HepG2 (cell line): ENCODE results near the gene CES1. TPM values are rescaled to one million over a fixed set of nuclear protein-coding genes. Genes with fewer than 3 reads are reported as not detected.
"Not testable (repeated sequence)": the region's sequence is repeated elsewhere in the genome, so short reads cannot be mapped to it uniquely, and the experiment has no call there.

Experiments
- ATAC-seq: fragments of 200-7000 bp; cut with Tn5 transposase; 3 replicates; pipeline ENCODE4 v1.9.1; 2020; ENCODE audit warnings: mild to moderate bottlenecking, moderate library complexity
- BruUV-seq: library from RNA; stranded (reverse); fragments of 400-500 nt; replicated peaks from 2 replicates; lab custom pipeline; 2021; lab: Mats Ljungman, UMichigan
- CTCF ChIA-PET: fragments of 300-600 bp; formaldehyde crosslinking; extraction: SDS; loops from one replicate; lab custom pipeline; 2021; ENCODE audit warnings: low total read pairs, inconsistent platforms, low intra/inter-chr PET ratio; lab: Yijun Ruan, JAX
- POLR2A ChIA-PET: fragments of 350-600 bp; sonication (Branson Sonifier 250); formaldehyde crosslinking; loops from one replicate; lab custom pipeline; 2020; ENCODE audit warnings: antibody characterized with exemption, inconsistent platforms; lab: Yijun Ruan, JAX
- DNase-seq: peaks from one replicate; pipeline ENCODE4 v3.0.0-alpha.2; 2015; ENCODE audit warnings: low spot score
- FAIRE-seq: peaks from 3 replicates; lab custom pipeline; 2011; peaks lifted over from hg19 to GRCh38; lab: Jason Lieb, UNC
- H2AFZ ChIP-seq: one replicate; pipeline ENCODE4 v1.6.1; 2011; ENCODE audit warnings: low read length, inconsistent platforms
- H3K27ac ChIP-seq: fragments of 300-600 bp; 3 replicates; pipeline ENCODE4 v1.8.0; 2011; ENCODE audit warnings: mixed run types, mild to moderate bottlenecking, mixed read lengths, low read length, inconsistent platforms; ENCODE audit not compliant: insufficient read depth; ENCODE audit errors: extremely low read length
- H3K27me3 ChIP-seq, 2 experiments: fragments of 200-600 bp in 1 of 2; 2 replicates in 1 of 2; 3 replicates in 1 of 2; pipeline versions ENCODE4 v1.6.0 to v1.8.0; 2011; ENCODE audit warnings: low read length in 2 of 2, mild to moderate bottlenecking in 2 of 2, moderate library complexity in 2 of 2, inconsistent platforms in 1 of 2; ENCODE audit not compliant: insufficient read depth in 2 of 2, control insufficient read depth in 1 of 2
- H3K36me3 ChIP-seq, 2 experiments: fragments of 200-600 bp in 1 of 2; replicated peaks in 1 of 2; 2 replicates in 1 of 2; 3 replicates in 1 of 2; pipeline versions ENCODE4 v1.5.1 to v1.8.0; 2011; ENCODE audit warnings: low read length in 2 of 2, inconsistent platforms in 1 of 2; ENCODE audit not compliant: insufficient read depth in 2 of 2, control insufficient read depth in 1 of 2
- H3K4me1 ChIP-seq: 2 replicates; pipeline ENCODE4 v1.5.1; 2012; ENCODE audit warnings: low read length, inconsistent platforms; ENCODE audit not compliant: insufficient read depth
- H3K4me2 ChIP-seq: 2 replicates; pipeline ENCODE4 v1.6.0; 2011; ENCODE audit warnings: low read depth, low read length, inconsistent platforms
- H3K4me3 ChIP-seq, 3 experiments: fragments of 200-600 bp in 1 of 3; sonication (generic), shearing (Covaris generic) in 1 of 3; replicated peaks in 1 of 3; 2 replicates each; pipeline ENCODE4 v1.5.1; 2011 to 2016; ENCODE audit warnings: low read length in 3 of 3, inconsistent platforms in 2 of 3, low read depth in 2 of 3, mild to moderate bottlenecking in 2 of 3, control low read depth in 1 of 3, mixed read lengths in 1 of 3; ENCODE audit not compliant: insufficient read depth in 1 of 3
- H3K79me2 ChIP-seq: one replicate; pipeline ENCODE4 v1.6.1; 2011; ENCODE audit warnings: low read length, inconsistent platforms; ENCODE audit not compliant: insufficient read depth
- H3K9ac ChIP-seq: 2 replicates; pipeline ENCODE4 v1.6.0; 2011; ENCODE audit warnings: mild to moderate bottlenecking, low read depth, low read length, inconsistent platforms; ENCODE audit not compliant: insufficient read depth
- H3K9me3 ChIP-seq: 2 replicates; pipeline ENCODE4 v1.5.1; 2012; ENCODE audit warnings: mild to moderate bottlenecking, low read length
- H4K20me1 ChIP-seq: 2 replicates; pipeline ENCODE4 v1.6.0; 2011; ENCODE audit warnings: inconsistent platforms, mild to moderate bottlenecking, low read length, moderate library complexity; ENCODE audit not compliant: insufficient read depth
- SMAD9 ChIP-seq: sonication (generic); formaldehyde crosslinking; IDR thresholded peaks from 2 replicates; pipeline ENCODE4 v1.5.1; 2020; ENCODE audit warnings: mild to moderate bottlenecking, missing genetic modification reagents
- SMARCC2 ChIP-seq: fragments of 450-650 bp; IDR thresholded peaks from 2 replicates; pipeline ENCODE4 v1.6.1; 2017; ENCODE audit warnings: antibody characterized with exemption, mild to moderate bottlenecking
- ZNF136 ChIP-seq: sonication (generic); formaldehyde crosslinking; IDR thresholded peaks from 2 replicates; pipeline ENCODE4 v1.8.1; 2022; ENCODE audit warnings: low read depth, mild to moderate bottlenecking, moderate library complexity, missing genetic modification reagents
- ZNF207 ChIP-seq: fragments of 450-650 bp; IDR thresholded peaks from 2 replicates; pipeline ENCODE4 v1.6.1; 2016; ENCODE audit warnings: antibody characterized with exemption, borderline replicate concordance
- ZNF292 ChIP-seq: sonication (generic); formaldehyde crosslinking; IDR thresholded peaks from 2 replicates; pipeline ENCODE4 v1.8.1; 2022; ENCODE audit warnings: mild to moderate bottlenecking, low read depth, missing genetic modification reagents, borderline replicate concordance
- ZNF577 ChIP-seq: sonication (generic); formaldehyde crosslinking; IDR thresholded peaks from 2 replicates; pipeline ENCODE4 v1.4.0; 2020; ENCODE audit warnings: mild to moderate bottlenecking, low read depth, missing genetic modification reagents, borderline replicate concordance
- ZSCAN30 ChIP-seq: sonication (generic); formaldehyde crosslinking; IDR thresholded peaks from 2 replicates; pipeline ENCODE4 v1.5.0; 2020; ENCODE audit warnings: mild to moderate bottlenecking, missing genetic modification reagents
- ZSCAN31 ChIP-seq: sonication (generic); formaldehyde crosslinking; IDR thresholded peaks from 2 replicates; pipeline ENCODE4 v1.5.0; 2020; ENCODE audit warnings: low read depth, mild to moderate bottlenecking, missing genetic modification reagents
- WGBS: methylation state at CpG from one replicate; pipeline ENCODE4 v1.1.6; 2017; ENCODE audit warnings: low lambda C conversion rate; 5-methylcytosine and 5-hydroxymethylcytosine counted together
- in situ Hi-C: cut with HindIII; loops from 2 replicates; pipeline ENCODE4 v1.10.0; 2017; ENCODE audit warnings: low pct_unique_long_range_greater_than_20kb; ENCODE audit not compliant: extremely low pct_ligation_motif_present
- intact Hi-C: fragments of 100-400 bp; cut with micrococcal nuclease; formaldehyde crosslinking; loops from one replicate; pipeline ENCODE4 v1.10.0; 2022; ENCODE audit not compliant: unreplicated experiment
- polyA plus RNA-seq, 8 experiments: library from polyadenylated mRNA; depleted of rRNA in 3 of 8; stranded (reverse) in 7 of 8; unstranded in 1 of 8; fragments of >200 nt; fragmentation: Illumina TruSeq in 4 of 8; extraction: Trizol in 4 of 8; gene quantifications; 2 replicates each; pipeline versions ENCODE4 v1.2.1 to v1.2.3, GENCODE V29; 2011 to 2016; ENCODE audit warnings: low read depth in 4 of 8, missing spikeins in 1 of 8, mixed read lengths in 1 of 8; ENCODE audit not compliant: insufficient read depth in 1 of 8
- total RNA-seq, 5 experiments: library from RNA; depleted of rRNA; stranded (reverse); fragments of >200 nt; fragmentation: Illumina TruSeq; extraction: Trizol; gene quantifications; 2 replicates each; pipeline ENCODE4 v1.2.3, GENCODE V29; 2016; ENCODE audit warnings: low read depth in 1 of 5
- TF ChIP-seq, protein P1 (sequence below): sonication (generic); formaldehyde crosslinking; IDR thresholded peaks from 2 replicates; pipeline ENCODE4 v1.9.0; 2022; ENCODE audit warnings: low read depth, missing genetic modification reagents

Gene CES1
- total and polyA plus RNA-seq, 2 of the 13 experiments (the other 11 are each of a cell fraction or from before 2014, with no cell fraction given): 136 to 198 TPM

DNA sequence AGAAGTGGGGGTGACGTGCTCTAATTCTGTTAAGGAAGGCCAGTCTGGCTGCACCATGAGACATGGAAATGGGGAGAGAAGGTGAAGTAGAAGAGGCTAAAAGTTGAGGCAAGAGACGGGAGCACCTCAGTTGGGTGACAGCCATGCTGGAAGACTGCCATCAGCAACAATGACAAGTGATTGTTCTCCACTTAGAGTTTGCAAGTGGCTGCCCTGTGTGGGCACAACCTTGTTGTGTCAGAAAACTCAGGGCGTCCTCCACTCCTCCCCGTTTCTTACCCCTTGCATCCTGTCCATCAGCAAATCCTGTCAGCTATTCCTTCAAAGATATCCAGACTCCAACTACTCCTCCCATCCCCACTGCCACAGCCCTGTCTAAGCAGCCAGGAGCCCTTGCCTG, 17.6 kb downstream of the CES1 start:
- no peak overlapping the region for H2AFZ ChIP-seq
- no peaks in the 10 kb centered on the region for H3K79me2 ChIP-seq
- ATAC-seq: no peak
- no TSS peak for BruUV-seq
- no peak for DNase-seq
- H3K27me3 ChIP-seq: no peaks in the 10 kb centered on the region
- H3K36me3 ChIP-seq: peaks cover 7 to 28% of the 10 kb centered on the region in 2 experiments; a peak in 4 of 5 replicates
- 96% methylated on average over 3 of the region's 4 CpGs for WGBS
- intact Hi-C loops: no loop called here
- POLR2A ChIA-PET: no interaction called here
- TF ChIP-seq SMARCC2 (no peak), ZNF136 (CRISPR knock-in tag) (no peak), SMAD9 (no peak), ZNF292 (CRISPR knock-in tag) (no peak), ZNF577 (CRISPR knock-in tag) (no peak), ZSCAN30 (CRISPR knock-in tag) (no peak), ZSCAN31 (no peak), ZNF207 (no peak)
- TF ChIP-seq, protein P1, sequence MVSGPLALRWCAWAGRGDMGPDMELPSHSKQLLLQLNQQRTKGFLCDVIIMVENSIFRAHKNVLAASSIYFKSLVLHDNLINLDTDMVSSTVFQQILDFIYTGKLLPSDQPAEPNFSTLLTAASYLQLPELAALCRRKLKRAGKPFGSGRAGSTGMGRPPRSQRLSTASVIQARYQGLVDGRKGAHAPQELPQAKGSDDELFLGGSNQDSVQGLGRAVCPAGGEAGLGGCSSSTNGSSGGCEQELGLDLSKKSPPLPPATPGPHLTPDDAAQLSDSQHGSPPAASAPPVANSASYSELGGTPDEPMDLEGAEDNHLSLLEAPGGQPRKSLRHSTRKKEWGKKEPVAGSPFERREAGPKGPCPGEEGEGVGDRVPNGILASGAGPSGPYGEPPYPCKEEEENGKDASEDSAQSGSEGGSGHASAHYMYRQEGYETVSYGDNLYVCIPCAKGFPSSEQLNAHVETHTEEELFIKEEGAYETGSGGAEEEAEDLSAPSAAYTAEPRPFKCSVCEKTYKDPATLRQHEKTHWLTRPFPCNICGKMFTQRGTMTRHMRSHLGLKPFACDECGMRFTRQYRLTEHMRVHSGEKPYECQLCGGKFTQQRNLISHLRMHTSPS (CRISPR knock-in tag): no peak
- TF ChIP-seq, all 625 proteins: peak for 0
- no peaks in the 10 kb centered on the region for H4K20me1 ChIP-seq
- H3K27ac ChIP-seq: no peak overlapping the region
- CTCF ChIA-PET: no interaction called here
- H3K4me1 ChIP-seq: no peaks in the 10 kb centered on the region
- H3K4me3 ChIP-seq: no peak overlapping the region
- no peak for FAIRE-seq
- H3K9ac ChIP-seq: no peak overlapping the region
- no peaks in the 10 kb centered on the region for H3K9me3 ChIP-seq
- in situ Hi-C loops: no loop called here
- H3K4me2 ChIP-seq: no peak overlapping the region

DNA sequence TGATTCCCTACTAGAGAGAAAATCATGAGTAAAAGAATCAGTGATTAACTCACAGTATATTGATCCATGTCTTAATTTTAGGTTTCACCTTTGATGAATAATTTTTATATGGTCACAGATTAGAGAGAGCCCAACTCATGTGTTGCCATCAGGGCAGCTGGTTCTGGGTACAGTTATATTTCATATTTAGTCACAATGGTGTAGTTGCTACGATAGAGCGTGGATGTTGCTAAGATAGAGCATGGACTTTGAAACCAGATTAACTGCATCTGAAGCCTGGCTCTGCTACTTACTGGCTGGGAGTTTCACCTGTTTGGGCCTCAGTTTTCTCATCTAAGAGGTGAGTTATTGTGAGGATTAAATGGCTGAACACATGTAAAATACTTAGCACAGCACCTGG, 18.7 kb downstream of the CES1 start:
- H3K79me2 ChIP-seq, ATAC-seq, H3K4me1 ChIP-seq, H3K27ac ChIP-seq, H3K27me3 ChIP-seq, CTCF ChIA-PET, in situ Hi-C loops, DNase-seq, BruUV-seq, H3K9ac ChIP-seq, intact Hi-C loops, H3K9me3 ChIP-seq, H2AFZ ChIP-seq, H3K4me2 ChIP-seq, H3K4me3 ChIP-seq, POLR2A ChIA-PET, H4K20me1 ChIP-seq: not testable (repeated sequence)
- H3K36me3 ChIP-seq: peaks cover 5 to 28% of the 10 kb centered on the region in 2 experiments; a peak in 4 of 5 replicates
- WGBS: 48% methylated on average over 2 of the region's 2 CpGs
- peak; percentile 37 for FAIRE-seq

DNA sequence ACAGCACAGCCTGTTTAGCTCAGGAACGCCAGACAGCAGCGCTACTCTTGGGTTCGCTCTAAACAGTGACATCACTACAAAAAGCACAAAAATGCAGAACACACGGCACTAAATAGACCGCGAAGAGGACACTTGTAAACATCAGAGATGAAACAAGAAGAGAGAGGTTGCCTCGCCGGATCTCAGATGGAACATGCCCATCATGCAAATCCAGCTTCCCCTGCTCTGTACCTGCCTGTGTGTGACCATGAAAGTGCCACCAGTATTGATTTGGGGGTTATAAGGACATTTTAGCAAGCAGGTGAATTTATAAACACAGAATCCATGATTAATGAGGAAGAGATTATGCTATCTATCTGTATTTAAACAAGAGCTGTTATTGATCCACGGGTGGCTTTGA, 19.2 kb downstream of the CES1 start:
- in situ Hi-C loops, DNase-seq, intact Hi-C loops: not testable (repeated sequence)

More for the DNA sequence above, 19.2 kb downstream of the CES1 start:
- H3K9ac ChIP-seq, FAIRE-seq, ATAC-seq, H3K4me2 ChIP-seq, CTCF ChIA-PET, H3K79me2 ChIP-seq, H4K20me1 ChIP-seq, H3K4me3 ChIP-seq, H2AFZ ChIP-seq, H3K4me1 ChIP-seq, POLR2A ChIA-PET, H3K27me3 ChIP-seq, H3K9me3 ChIP-seq, BruUV-seq, H3K27ac ChIP-seq: not testable (repeated sequence)
- H3K36me3 ChIP-seq: peaks cover 5 to 29% of the 10 kb centered on the region in 2 experiments; a peak in 4 of 5 replicates
- 89% methylated on average over 9 of the region's 9 CpGs for WGBS
